Superior temporal gyrus (tissue), 1 donor: Measurements from ENCODE around the gene PLIN3.
"Not testable (repeated sequence)": the region's sequence is repeated elsewhere in the genome, so short reads cannot be mapped to it uniquely, and the experiment has no call there.

Source experiments
- DNase-seq: peaks from one replicate; pipeline ENCODE4 v3.0.0-alpha.2; 2016; ENCODE audit errors: extremely low spot score

PLIN3 gene, protein sequence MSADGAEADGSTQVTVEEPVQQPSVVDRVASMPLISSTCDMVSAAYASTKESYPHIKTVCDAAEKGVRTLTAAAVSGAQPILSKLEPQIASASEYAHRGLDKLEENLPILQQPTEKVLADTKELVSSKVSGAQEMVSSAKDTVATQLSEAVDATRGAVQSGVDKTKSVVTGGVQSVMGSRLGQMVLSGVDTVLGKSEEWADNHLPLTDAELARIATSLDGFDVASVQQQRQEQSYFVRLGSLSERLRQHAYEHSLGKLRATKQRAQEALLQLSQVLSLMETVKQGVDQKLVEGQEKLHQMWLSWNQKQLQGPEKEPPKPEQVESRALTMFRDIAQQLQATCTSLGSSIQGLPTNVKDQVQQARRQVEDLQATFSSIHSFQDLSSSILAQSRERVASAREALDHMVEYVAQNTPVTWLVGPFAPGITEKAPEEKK

GRCh38 chr19:4867534-4868285 lies at the start of gene PLIN3:
Gene PLIN3, minus strand, starts transcription at chr19:4867667. Its CDS starts 6,273 bp downstream, at chr19:4861394.
- peak; percentile 83 for DNase-seq

DNA sequence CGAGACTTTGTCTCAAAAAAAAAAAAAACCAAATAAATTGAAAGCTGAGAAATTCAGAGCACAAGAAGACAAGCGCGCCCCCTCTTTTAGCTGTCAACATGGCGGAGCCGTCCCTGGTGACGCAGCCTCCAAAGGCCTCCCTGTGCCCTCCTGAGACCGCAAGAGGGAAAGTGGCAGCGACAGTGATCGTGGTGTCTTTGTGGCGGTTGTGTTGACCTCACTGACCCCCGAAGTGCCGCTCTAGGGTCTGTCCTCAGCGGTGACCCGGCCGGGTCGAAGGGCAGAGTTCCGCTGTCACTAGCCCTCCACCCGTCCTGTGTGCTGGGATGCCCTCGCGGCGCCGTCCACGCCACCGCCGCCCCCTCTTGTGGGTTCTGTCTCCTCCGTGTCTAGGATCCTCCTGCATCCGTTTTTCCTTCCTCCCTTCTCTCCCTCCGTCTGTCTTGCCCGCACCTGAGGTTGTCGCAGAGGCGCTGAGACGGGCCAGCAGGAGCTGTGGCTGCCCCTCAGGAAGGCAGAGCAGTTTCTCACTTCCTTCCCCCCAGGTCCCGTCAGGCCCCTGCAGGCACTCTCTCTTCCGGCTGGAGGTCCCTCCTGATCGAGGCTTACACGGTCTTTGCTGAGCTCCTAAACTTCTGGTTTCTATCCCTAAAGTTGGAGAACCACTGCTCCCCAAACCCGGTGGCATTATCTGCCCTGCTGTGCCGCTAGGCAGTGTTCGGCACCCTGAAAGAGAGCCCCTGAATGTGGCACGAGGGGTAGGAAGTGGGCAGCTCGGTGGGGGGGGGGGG lies 49.0 kb upstream of the PLIN3 start:
- DNase-seq: no peak

- DNase-seq: no peak
These were observed 47.5 kb upstream of the PLIN3 start for GRCh38 chr19:4914736-4915501.

DNA sequence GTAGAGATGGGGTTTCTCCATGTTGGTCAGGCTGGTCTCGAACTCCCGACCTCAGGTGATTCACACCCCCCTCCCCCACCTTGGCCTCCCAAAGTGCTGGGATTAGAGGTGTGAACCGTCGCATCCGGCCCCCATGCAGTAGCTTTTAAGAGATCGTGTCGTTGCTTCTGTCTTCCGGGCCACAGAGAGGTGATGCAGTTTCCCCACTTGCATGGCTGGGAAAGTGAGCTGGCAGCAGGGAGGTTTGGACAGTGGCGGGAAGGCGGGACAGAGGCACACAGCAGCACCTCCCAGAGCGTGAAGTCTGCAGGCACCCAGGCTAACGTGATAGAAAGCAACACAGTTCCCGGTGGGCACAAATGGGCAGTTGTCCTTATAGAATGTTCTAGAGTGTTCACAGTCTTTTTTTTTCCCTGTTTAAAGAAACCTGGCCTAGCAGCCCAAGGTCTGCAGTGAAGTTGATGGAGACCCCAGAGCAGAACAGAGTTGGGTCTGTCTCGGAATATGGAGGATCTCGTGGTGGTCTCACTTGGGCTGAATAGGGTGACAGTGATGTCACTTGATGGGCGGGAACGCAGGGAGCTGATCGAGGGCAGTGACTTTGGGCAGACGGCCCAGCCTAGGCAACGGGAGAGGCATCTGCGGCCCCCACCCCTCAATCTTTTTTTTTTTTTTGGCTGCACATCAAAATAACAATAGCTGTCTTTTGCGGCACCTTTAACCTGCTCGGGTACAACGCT lies 46.7 kb upstream of the PLIN3 start:
- DNase-seq: no peak

DNA sequence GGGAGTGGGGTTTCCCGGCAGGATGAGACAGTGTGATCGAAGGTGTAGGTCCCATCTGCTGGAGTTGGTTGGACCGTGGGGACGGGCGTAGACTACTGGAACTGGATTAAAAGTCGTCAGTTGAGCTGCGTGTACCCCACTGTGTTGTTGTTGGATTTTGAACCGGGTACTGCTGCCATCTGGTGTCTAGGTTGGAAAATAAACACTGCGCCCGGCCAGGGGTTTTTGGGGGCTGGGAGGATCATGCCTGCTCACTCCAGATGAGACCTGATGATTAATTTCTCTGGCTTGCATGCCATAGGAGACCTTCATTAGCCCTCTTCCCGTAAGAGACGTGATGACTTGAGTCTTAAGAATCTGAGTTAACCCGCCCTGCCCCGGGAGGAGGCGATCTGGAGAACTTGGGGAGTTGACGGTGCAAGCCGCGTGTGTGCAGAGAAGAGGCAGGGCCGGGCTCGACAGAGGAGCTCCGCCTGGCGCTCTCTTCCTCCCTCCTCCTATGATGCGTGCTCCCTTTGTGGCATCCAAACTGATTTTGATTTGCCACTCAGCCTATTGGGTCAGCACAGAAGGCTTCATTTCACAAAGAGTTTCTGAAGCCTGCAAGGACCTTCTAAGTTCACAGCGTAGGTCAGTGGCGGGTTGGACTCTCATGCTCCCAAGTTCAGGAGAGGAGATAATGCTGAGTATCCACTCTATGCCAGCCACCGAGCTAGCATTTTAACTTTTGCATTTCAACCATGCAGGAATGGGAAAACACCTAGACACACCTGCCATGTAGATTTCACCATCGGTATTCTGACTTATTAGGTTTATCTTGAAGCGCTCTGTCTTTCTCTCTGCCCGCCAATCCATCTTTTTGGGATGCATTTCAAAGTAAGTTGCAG lies 44.6 kb upstream of the PLIN3 start:
- peak; percentile 88 for DNase-seq

- peak; percentile 24 for DNase-seq
These were observed 43.8 kb upstream of the PLIN3 start for GRCh38 chr19:4911314-4911713.

DNA sequence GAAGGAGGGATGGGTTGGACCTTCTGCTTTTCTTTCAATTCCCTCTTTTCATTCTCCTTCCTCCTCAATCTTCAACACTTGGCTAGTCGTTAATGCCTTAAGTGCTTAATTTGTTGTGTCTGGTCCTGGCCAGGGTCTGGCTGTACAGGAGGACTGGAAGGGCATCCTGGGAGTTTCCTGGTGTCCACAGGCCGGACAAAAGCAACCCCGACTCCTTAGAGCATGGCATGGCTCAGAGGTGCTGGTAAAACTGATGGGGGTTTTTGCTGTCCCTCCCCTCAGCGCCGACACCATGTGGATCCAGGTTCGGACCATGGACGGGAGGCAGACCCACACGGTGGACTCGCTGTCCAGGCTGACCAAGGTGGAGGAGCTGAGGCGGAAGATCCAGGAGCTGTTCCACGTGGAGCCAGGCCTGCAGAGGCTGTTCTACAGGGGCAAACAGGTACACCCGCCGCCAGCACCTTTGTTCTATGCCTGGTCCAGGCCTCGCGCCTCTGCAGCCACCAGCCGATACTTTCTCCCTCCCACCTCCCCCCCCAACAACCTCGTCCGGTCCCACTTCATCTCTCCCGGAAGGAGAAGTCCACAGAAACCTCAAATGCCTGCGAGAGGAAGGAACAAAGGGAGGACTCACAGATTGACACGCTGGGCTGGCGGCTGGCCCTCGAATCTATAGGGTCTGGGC lies 43.3 kb upstream of the PLIN3 start:
- peak; percentile 22 for DNase-seq

GRCh38 chr19:4909897-4910593 lies 42.6 kb upstream of the PLIN3 start:
- peak; percentile 88 for DNase-seq

DNA sequence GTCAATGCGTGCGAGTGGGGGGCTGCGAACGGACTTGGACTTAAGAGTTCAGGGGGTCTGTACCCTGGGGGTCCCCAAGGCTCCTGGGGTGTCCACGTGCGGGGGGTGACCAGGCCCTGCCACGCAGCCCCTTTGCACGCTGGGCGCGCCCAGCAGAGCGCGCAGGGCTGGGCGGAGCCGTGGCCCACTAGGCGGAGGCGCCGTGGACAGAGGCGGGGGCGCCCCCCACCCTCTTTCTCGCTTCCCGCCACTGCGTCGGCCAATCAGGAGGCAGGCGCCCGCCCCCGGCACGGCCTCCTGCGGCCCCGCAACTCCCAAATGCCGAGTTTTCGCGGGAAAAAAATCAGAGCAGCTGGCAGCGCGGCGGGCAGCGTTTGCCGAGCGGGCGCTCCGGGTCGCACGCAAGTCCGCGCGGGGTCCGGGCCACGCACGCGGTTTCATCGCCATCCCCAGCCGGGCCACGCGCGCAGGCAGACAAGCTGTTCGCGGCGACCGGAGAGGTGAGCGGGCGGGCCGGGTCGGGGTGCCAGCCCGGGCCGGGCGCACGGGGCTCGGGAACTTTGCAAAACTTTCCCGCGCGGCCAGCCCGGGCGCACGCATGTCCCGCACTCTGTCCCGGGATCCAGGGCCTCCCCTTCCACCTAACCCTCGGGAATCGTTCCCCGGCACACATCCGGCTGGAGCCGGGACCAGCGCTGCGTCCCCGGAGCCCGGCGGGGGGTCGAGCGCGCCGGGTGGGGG lies 41.9 kb upstream of the PLIN3 start, which contains the start of gene UHRF1:
Gene UHRF1 (plus strand): TSS at position 346 of the 741 bp plus-strand sequence. CDS start 1,385 bp downstream, outside the sequence.
- no peak for DNase-seq

DNA sequence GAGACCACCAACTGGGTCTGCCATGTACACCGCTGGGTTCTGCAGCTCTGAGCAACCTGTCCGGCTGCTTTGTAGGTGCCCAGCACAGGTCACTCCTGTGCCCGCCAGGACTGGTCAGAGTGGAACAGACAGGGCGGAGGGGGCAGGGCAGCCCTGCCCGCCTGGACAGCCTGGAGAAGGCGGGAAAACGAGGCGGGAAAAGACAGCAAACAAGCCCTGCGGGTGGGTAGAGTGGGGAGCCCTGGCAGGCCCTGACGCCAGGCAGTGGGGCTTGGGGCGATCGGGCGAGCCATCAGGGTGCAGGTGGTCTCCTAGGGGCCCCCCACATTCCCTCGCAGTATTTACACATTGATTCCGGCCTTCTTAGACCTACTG lies 41.3 kb upstream of the PLIN3 start:
- no peak for DNase-seq

GRCh38 chr19:4908360-4908759 lies 40.9 kb upstream of the PLIN3 start:
- no peak for DNase-seq

GRCh38 chr19:4906963-4907362 lies 39.5 kb upstream of the PLIN3 start:
- DNase-seq: no peak

GRCh38 chr19:4904481-4904880 lies 37.0 kb upstream of the PLIN3 start:
- no peak for DNase-seq

DNA sequence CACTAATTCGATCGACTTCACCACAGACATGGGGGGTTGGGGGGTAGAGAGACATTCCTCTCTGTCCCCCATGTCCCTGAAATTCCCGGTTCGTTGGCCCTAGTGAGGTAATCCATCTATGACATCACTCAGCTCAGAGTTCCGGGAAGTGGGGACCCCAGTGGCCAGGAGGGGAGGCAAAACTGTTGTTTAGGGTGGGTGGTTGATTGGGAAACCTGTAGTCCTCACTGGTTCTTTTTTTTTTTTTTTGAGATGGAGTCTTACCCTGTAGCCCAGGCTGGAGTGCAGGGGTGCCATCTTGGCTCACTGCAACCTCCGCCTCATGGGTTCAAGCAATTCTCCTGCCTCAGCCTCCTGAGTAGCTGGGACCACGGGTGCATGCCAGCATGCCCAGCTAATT lies 35.3 kb upstream of the PLIN3 start, which contains the start of gene ARRDC5:
Gene ARRDC5 (minus strand): TSS at position 101 of the 400 bp plus-strand sequence. CDS start 71 bp downstream, at position 30.
- no peak for DNase-seq

GRCh38 chr19:4900879-4901278 lies 33.4 kb upstream of the PLIN3 start:
- not testable (repeated sequence) for DNase-seq

GRCh38 chr19:4897146-4897545 lies 29.7 kb upstream of the PLIN3 start:
- no peak for DNase-seq

GRCh38 chr19:4896372-4896771 lies 28.9 kb upstream of the PLIN3 start:
- DNase-seq: no peak
